HG02642 (cell line): Measurements from ENCODE around the gene PGBD1.
A peak's percentile ranks its signal among the peaks of the same experiment; 100 is the strongest.

Experiments used
- ATAC-seq: cut with Tn5 transposase; IDR thresholded peaks from one replicate; pipeline ENCODE4 v1.9.1; 2021; ENCODE audit warnings: mild to moderate bottlenecking; ENCODE audit not compliant: unreplicated experiment, poor library complexity

Gene PGBD1

GRCh38 chr6:28334286-28335039 lies 53.1 kb downstream of the PGBD1 start:
- no peak for ATAC-seq

DNA sequence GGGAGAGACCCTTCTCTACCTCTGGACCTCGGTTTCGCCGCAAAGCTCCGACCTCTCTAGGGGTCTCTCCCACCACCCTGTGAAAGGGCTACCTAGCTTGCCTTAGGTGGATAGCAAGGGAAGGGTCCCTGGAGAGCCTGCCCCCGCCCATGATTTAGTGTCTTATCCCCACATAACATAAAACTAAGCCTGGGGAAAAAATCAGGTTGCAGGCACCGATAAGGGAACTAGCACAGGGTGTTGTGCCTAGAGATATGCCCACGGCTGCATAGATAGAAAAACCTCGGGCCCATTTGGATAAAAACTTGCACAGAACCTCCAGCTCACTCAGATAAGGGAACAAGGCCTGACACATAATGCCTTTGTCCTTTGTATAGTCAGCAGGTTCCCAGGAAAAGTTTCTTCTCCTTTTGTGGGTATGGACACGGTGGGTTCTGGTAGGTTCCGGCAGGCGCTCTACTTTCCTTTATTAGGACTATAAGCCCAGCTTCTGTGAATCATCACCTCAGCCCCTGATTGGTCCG lies 53.7 kb downstream of the PGBD1 start:
- ATAC-seq: no peak

- peak; percentile 93 for ATAC-seq
Measured at GRCh38 chr6:28335564-28336283, 54.4 kb downstream of the PGBD1 start, which contains the start of gene ZSCAN31. Gene ZSCAN31 (minus strand): TSS chr6:28336148. CDS start chr6:28329683, 6,465 bp downstream.

DNA sequence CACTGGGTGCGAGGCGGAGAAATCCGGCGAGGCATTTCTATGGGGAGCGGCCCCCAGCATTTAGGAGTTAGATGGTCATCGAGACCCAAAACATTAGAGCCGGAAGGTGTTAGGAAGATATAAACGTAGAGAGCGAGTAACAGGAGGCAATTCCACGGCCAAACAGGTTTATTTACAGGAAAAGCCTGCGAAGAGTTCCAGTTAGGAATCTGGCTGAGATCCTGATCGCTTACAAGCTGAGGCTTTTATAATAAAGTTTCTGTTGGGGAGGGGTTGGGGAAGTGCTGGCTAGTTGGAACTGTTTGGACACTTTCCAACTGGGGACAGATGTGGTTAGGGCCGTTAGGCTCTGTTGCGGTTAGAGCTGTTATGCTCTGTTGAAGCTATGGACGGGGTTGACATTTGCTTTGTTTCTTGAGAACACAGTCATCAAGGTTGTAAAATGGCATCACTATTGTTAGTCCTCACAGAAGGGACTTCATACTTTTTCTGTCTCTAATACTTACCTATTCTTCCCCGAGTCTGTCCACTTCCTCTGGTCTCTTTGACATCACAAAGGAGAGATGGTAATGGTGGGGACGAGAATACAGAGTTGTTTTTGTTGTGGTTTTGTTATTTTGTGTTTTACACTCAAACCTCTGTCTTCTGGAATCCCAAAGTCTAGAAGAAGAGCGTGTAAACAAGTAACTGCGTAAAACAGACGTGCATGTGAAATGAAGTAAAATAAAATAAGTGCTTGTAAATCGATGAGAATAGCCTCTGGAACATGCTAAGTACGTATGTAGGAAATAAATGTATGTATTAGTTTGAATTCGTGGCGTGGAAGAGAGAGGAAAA lies 55.1 kb downstream of the PGBD1 start:
- ATAC-seq: no peak

- ATAC-seq: no peak
Measured at GRCh38 chr6:28337121-28337520, 55.7 kb downstream of the PGBD1 start.

DNA sequence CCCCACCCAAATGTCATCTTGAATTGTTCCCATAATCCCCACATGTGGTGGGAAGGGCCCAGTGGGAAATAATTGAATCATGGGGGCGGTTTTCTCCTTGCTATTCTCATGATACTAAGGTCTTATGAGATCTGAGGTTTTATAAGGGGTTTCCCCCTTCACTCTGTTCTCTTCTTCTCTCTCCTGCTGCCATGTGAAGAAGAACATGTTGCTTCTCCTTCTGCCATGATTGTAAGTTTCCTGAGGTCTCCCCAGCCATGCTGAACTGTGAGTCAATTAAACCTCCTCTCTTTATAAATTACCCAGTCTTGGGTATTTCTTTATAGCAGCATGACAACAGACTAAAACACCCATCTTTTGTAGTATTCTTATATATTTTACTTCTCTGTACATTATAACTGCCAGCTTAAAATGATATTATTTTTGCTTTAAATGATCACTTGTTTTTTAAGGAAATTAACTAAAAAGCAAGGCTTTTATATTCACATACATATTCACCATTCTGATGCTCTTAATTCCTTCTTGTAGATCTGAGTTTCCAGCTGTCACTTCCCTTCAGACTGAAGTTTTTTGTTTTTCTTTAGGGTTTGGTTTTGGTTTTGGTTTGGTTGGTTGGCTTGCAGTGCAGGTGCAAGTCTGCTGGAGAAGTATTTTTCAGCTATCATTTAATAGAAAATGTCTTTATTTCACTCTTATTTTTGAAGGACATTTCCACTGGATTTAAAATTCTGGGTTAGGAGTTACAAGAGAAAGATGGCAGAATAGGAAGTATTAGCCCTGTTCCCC lies 59.1 kb downstream of the PGBD1 start:
- ATAC-seq: no peak

DNA sequence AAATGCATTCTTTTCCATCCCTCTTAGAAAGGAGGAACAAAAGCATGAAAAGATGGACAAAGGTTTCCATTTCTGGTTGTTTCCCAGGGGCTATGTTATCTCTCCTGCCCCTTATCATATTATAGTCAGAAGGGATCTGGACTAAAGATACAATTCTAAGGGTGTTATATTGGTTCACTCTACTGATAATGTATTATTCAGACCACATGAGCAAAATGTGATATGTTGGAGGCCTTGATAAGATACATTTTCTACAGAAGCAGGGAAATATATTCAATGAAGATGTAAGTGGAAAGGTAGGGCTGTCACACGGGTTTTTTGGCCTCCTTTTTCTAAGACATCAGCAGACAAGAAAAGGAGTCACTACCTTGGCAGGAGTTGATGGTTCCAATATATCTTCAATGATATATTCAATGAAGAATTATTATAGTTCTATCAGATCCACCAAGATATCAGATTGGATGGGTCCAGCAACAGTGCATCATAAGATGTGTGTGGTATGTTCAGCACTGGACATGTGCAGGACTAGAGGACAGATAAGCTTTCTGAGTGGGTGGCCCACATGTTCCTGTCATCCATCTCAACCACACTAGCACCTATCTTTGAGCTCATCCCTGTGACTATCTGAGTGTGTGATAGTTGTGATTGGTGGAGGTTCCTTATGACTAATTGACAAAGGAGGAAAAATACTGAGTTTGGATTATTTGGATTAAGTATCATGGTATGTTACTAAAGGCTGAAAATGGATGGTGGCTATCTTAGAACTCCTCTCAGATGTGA lies 62.7 kb downstream of the PGBD1 start:
- no peak for ATAC-seq

- ATAC-seq: no peak
Measured at GRCh38 chr6:28345201-28345600, 63.8 kb downstream of the PGBD1 start.

- ATAC-seq: no peak
Measured at GRCh38 chr6:28347119-28347518, 65.7 kb downstream of the PGBD1 start.

GRCh38 chr6:28349344-28349891 lies 68.0 kb downstream of the PGBD1 start:
- peak; percentile 10 for ATAC-seq

- peak; percentile 95 for ATAC-seq
Measured at GRCh38 chr6:28349892-28350737, 68.7 kb downstream of the PGBD1 start, which contains the start of gene ZKSCAN3. Gene ZKSCAN3 (plus strand): TSS chr6:28349947. CDS start chr6:28359587, 9,640 bp downstream.

- ATAC-seq: no peak
Measured at GRCh38 chr6:28351087-28351486, 69.7 kb downstream of the PGBD1 start.

DNA sequence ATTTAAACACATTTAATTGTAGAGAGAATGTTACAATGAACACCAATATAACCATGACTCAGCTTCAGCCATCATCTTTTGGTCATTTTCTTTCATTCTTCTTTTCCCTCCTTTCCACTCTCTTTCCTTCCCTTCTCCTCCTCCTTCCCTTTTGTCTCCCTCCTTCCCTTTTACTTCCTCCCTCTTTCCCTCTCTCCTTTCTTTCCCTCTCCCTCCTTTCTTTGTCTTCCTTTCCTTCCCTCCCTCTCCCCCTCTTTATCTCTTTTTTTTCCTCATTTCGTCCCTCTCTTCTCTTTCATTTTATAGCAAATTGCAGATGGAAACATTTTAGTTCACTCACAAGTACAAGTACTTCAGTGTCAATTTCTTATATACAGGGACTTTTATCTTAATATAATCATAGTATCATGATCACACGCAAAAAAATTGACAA lies 70.1 kb downstream of the PGBD1 start:
- ATAC-seq: no peak
